ENCODE data around the gene CCDC9B. TPM values are rescaled to one million over a fixed set of nuclear protein-coding genes. Genes with fewer than 3 reads are reported as not detected.
A peak's percentile ranks its signal among the peaks of the same experiment; 100 is the strongest.

The CCDC9B gene
- total RNA-seq, 1 experiment from 2014 or later: 56.1 TPM

DNA sequence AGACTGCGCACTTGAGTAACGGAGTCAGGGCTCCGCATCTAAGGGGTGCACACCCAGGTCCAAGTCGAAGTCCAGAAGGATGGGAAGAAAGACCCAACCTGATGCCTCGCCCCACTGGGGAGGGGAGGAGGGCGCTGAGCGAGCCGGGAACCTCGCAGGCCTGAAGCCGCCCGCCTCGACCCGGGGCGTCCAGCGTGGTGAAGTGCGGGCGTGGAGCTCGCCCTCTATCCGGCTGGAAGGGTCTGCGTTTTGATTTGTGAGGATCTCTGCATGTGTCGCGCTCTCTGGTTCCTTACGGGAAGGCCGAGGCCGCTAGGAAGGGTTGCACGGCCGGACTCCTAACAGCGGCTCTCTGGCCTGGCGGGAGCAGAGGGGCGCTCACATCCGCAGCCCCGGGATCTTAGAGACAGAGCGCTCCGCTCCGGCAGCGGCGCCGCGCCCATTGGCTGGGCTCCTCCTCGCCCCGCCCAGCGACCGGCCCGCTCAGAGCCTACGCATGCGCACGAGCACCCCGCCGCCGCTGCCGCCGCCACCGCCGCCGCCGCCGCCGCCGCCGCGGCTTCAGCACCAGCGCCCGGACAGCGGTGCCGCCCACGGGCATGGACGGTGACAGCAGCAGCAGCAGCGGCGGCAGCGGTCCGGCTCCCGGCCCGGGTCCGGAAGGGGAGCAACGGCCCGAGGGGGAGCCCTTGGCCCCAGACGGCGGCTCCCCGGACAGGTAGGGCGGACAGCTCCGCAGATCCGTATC is 17.2 kb upstream of the CCDC9B start, which contains the start of gene DISP2:
Gene DISP2 (plus strand): TSS at position 497 of the 748 bp plus-strand sequence. CDS start 103 bp downstream, at position 600.
- Histone ChIP-seq H3K9me3 (ENCODE audit: low read length) (no peaks in the 10 kb centered on the region), H3K9ac (ENCODE audit: low read length) (no peak within 1 kb of the TSS), H3K36me3 (ENCODE audit: low read depth, low read length) (no peaks in the 10 kb centered on the region), H3K9me2 (replicated peaks; ENCODE audit: low read length) (no peaks in the 10 kb centered on the region), H3K27me3 (ENCODE audit: low read length) (no peaks in the 10 kb centered on the region), H4K20me1 (ENCODE audit: low read length) (no peaks in the 10 kb centered on the region), H2AFZ (ENCODE audit: low read length) (peak within 1 kb of the TSS; percentile 95), H3K4me3 (ENCODE audit: low read length) (peak within 1 kb of the TSS; percentile 72), H3K27ac (ENCODE audit: low read length) (no peak within 1 kb of the TSS), H3K79me2 (ENCODE audit: low read length) (no peaks in the 10 kb centered on the region), H3K4me1 (ENCODE audit: insufficient read depth, low read length) (peaks cover 8% of the 10 kb centered on the region; the same call in 1 of the 2 replicates), H3F3A (ENCODE audit: low read length, unreplicated experiment) (no peaks in the 10 kb centered on the region), H3K4me2 (ENCODE audit: low read length) (peak within 1 kb of the TSS; percentile 99)
- intact Hi-C loops (cut with micrococcal nuclease): no loop called here
- ChIA-PET POLR2A (ENCODE audit: unreplicated experiment) (interaction anchor here (0.7 kb wide), 1 partner anchor 15 kb away, joined by 4 read pairs; no protein-coding TSS in a partner anchor), CTCF (interaction anchor here (0.5 to 0.6 kb wide), 2 partner anchors 18 to 19 kb away, joined by 3 to 4 read pairs; no protein-coding TSS in a partner anchor)
- BruUV-seq (replicated peaks): no TSS peak
- ATAC-seq (peak; percentile 86), DNase-seq (peak; percentile 84)
- TF ChIP-seq EZH2phosphoT487 (IDR thresholded peaks at IDR 0.05; ENCODE audit: borderline replicate concordance, low read length) (no peak), EZH2 (IDR thresholded peaks at IDR 0.05; ENCODE audit: low read length, unreplicated experiment) (no peak)
- TF ChIP-seq, protein P1, sequence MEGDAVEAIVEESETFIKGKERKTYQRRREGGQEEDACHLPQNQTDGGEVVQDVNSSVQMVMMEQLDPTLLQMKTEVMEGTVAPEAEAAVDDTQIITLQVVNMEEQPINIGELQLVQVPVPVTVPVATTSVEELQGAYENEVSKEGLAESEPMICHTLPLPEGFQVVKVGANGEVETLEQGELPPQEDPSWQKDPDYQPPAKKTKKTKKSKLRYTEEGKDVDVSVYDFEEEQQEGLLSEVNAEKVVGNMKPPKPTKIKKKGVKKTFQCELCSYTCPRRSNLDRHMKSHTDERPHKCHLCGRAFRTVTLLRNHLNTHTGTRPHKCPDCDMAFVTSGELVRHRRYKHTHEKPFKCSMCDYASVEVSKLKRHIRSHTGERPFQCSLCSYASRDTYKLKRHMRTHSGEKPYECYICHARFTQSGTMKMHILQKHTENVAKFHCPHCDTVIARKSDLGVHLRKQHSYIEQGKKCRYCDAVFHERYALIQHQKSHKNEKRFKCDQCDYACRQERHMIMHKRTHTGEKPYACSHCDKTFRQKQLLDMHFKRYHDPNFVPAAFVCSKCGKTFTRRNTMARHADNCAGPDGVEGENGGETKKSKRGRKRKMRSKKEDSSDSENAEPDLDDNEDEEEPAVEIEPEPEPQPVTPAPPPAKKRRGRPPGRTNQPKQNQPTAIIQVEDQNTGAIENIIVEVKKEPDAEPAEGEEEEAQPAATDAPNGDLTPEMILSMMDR (conservative IDR thresholded peaks at IDR 0.05; ENCODE audit: low read depth, low read length): no peak

DNA sequence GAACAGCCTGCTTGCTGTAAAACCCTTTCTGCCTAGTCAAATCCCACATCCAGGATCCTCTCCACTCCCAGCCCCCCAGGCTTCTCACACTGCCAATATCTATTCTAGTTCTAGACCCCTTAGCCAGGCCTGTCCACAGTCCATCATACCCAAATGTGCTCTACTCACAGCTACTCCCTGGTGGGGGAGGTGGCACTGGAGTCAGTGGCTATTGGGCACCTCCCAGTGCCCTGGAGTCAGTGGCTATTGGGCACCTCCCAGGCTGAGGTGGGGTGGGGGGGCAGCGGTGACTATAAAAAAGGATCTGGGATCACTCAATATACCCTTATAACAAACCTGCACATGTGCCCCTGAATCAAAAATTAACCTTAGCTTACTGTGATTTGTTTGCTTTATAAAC is 16.5 kb upstream of the CCDC9B start:
- H3K36me3 ChIP-seq (ENCODE audit: low read depth, low read length): no peaks in the 10 kb centered on the region
- H3K79me2 ChIP-seq (ENCODE audit: low read length): no peaks in the 10 kb centered on the region
- peak overlapping the region; percentile 99; the same call in 1 of the 2 replicates for H3K4me2 ChIP-seq (ENCODE audit: low read length)
- H3K27me3 ChIP-seq (ENCODE audit: low read length): no peaks in the 10 kb centered on the region
- DNase-seq (no peak), ATAC-seq (no peak)
- no peak overlapping the region for H3K27ac ChIP-seq (ENCODE audit: low read length)
- H4K20me1 ChIP-seq (ENCODE audit: low read length): no peaks in the 10 kb centered on the region
- H3K9ac ChIP-seq (ENCODE audit: low read length): no peak overlapping the region
- H2AFZ ChIP-seq (ENCODE audit: low read length): no peak overlapping the region
- CTCF ChIA-PET: interaction anchor here (0.5 kb wide), 1 partner anchor 18 kb away, joined by 4 read pairs; no protein-coding TSS in a partner anchor
- H3K9me3 ChIP-seq (ENCODE audit: low read length): no peaks in the 10 kb centered on the region
- POLR2A ChIA-PET (ENCODE audit: unreplicated experiment): no interaction called here
- no TSS peak for BruUV-seq (replicated peaks)
- peaks cover 8% of the 10 kb centered on the region; the same call in 1 of the 2 replicates for H3K4me1 ChIP-seq (ENCODE audit: insufficient read depth, low read length)
- H3K9me2 ChIP-seq (replicated peaks; ENCODE audit: low read length): no peaks in the 10 kb centered on the region
- intact Hi-C loops (cut with micrococcal nuclease): no loop called here
- H3K4me3 ChIP-seq (ENCODE audit: low read length): no peak overlapping the region
- H3F3A ChIP-seq (ENCODE audit: low read length, unreplicated experiment): no peaks in the 10 kb centered on the region
- TF ChIP-seq, protein P1 (conservative IDR thresholded peaks at IDR 0.05; ENCODE audit: low read depth, low read length): no peak
- TF ChIP-seq EZH2phosphoT487 (IDR thresholded peaks at IDR 0.05; ENCODE audit: borderline replicate concordance, low read length) (no peak), EZH2 (IDR thresholded peaks at IDR 0.05; ENCODE audit: low read length, unreplicated experiment) (no peak)
